Lung (tissue), 12 donors: ENCODE measurements around the gene TTC34. TPM values are rescaled to one million over a fixed set of nuclear protein-coding genes. Genes with fewer than 3 reads are reported as not detected.

Experiments used
- ATAC-seq: fragments of 200-7000 bp; cut with Tn5 transposase; one replicate; pipeline ENCODE4 v1.9.1; 2020; ENCODE audit warnings: moderate number of reproducible peaks; ENCODE audit not compliant: insufficient read depth, low FRiP score
- DNase-seq, 3 donors: peaks; one replicate each; pipeline ENCODE4 v3.0.0-alpha.2; 2013 to 2017
- H3K27ac ChIP-seq, 2 donors: one replicate each; pipeline ENCODE4 v1.5.1; 2013; ENCODE audit warnings: mild to moderate bottlenecking in 2 of 2, moderate library complexity in 2 of 2, control low read depth in 1 of 2, inconsistent platforms in 1 of 2, low read depth in 1 of 2, low read length in 1 of 2
- H3K27me3 ChIP-seq, 3 donors: one replicate each; pipeline ENCODE4 v1.5.1; 2013; ENCODE audit warnings: low read length in 2 of 3; ENCODE audit not compliant: control insufficient read depth in 3 of 3, insufficient read depth in 3 of 3
- H3K36me3 ChIP-seq, 4 donors: one replicate each; pipeline ENCODE4 v1.5.1; 2013; ENCODE audit warnings: low read length in 4 of 4, mild to moderate bottlenecking in 1 of 4, moderate library complexity in 1 of 4; ENCODE audit not compliant: control insufficient read depth in 4 of 4, insufficient read depth in 4 of 4
- H3K4me1 ChIP-seq, 5 donors: one replicate each; pipeline ENCODE4 v1.5.1; 2013; ENCODE audit warnings: low read length in 5 of 5, mild to moderate bottlenecking in 2 of 5, moderate library complexity in 1 of 5; ENCODE audit not compliant: control insufficient read depth in 5 of 5, insufficient read depth in 5 of 5
- H3K4me3 ChIP-seq: one replicate; pipeline ENCODE4 v1.5.1; 2013; ENCODE audit warnings: mild to moderate bottlenecking, control low read depth, moderate library complexity
- H3K9ac ChIP-seq, 2 donors: one replicate each; pipeline ENCODE4 v1.5.1; 2013; ENCODE audit warnings: low read length in 2 of 2, control low read depth in 1 of 2; ENCODE audit not compliant: insufficient read depth in 1 of 2
- H3K9me3 ChIP-seq, 4 donors: one replicate each; pipeline ENCODE4 v1.5.1; 2013; ENCODE audit warnings: low read length in 3 of 4, mild to moderate bottlenecking in 1 of 4, moderate library complexity in 1 of 4; ENCODE audit not compliant: control insufficient read depth in 4 of 4, insufficient read depth in 3 of 4
- CTCF ChIP-seq: IDR thresholded peaks from 2 replicates; pipeline ENCODE4 v1.5.1; 2012; ENCODE audit warnings: mild to moderate bottlenecking; ENCODE audit errors: control extremely low read depth, extremely low read depth
- WGBS, 2 donors: extraction: QIAGEN DNeasy Blood & Tissue Kit; methylation state at CpG; one replicate each; pipeline ENCODE4 v1.1.7; 2013; 5-methylcytosine and 5-hydroxymethylcytosine counted together
- polyA plus RNA-seq, 2 donors: library from polyadenylated mRNA; stranded (reverse); fragments of 200-250 nt; gene quantifications; one replicate each; pipeline ENCODE4 v1.2.1, GENCODE V29; 2013
- total RNA-seq, 2 donors: library from RNA; depleted of rRNA in 1 of 2; stranded (reverse); fragments of >200 nt in 1 of 2; gene quantifications; one replicate each; pipeline ENCODE4 v1.2.1, GENCODE V29; 2014 to 2021
- donor health status: control.
- donor health status: control.
- donor health status: Bipolar disorder and iron deficiency.
- donor health status: healthy.
- donor health status: DM: yes; HTN: yes; CAD: no.

The TTC34 gene
- total and polyA plus RNA-seq, 4 donors: 0.30 to 3.3 (median 0.75) TPM

- WGBS, 2 donors: 80 to 91% methylated on average over 10 of the region's 10 CpGs
- H3K4me3 ChIP-seq: no peak overlapping the region
- DNase-seq (no peak), ATAC-seq (no peak)
- no peaks in the 10 kb centered on the region for H3K36me3 ChIP-seq
- no peak for TF ChIP-seq CTCF
- no peak overlapping the region for H3K27ac ChIP-seq
- no peak overlapping the region for H3K9ac ChIP-seq
- no peaks in the 10 kb centered on the region for H3K4me1 ChIP-seq
- H3K9me3 ChIP-seq: peaks cover 0 to 14% (median 0%) of the 10 kb centered on the region in 4 donors
- H3K27me3 ChIP-seq: peaks cover 0 to 6% (median 0%) of the 10 kb centered on the region in 3 donors
Observed at GRCh38 chr1:2835650-2836159, 34.2 kb upstream of the TTC34 start.

DNA sequence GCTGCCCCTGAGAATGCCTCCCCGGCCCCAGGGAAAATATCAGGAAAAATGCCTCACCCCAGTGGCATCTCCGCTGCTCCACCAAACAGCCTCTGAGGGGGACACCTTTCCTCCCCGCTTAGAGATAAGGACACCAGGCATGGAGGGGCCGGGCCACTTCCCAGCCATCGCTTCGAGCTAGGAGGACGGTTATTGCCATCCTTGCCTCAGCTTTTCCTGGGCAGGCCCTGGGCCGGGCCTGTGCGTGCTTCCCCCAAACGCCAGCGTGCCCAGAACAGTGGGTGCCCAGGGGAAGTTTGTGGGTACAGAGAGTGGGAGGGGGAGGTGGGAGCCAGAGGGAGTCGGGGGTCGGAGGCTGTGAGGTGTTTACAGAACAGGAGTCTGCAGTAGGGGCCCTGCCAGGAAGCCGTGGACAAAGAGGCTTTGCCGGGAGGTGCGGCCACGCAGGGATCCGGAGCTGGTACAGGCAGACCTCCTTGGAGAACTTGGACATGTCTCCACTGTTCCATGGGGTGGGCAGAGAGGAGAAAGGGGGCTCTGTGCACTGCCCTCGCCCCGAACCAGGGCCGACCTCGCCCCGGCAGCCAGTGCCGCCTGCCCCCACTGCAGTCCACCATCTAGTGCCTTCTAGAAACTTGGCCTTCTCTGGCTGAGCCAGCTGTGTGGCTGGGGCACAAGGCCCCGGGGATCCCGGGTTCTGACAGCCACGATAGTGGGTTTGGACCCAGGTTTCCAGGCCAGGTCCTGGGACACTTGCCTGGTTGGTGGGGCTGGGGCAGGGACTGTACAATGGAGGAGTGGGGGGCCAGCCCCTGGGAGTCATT lies 33.5 kb upstream of the TTC34 start:
- H3K27ac ChIP-seq: no peak overlapping the region
- no peak overlapping the region for H3K4me3 ChIP-seq
- no peak for TF ChIP-seq CTCF
- no peaks in the 10 kb centered on the region for H3K36me3 ChIP-seq
- no peak for DNase-seq
- ATAC-seq: no peak
- no peaks in the 10 kb centered on the region for H3K4me1 ChIP-seq
- 73 to 83% methylated on average over 27 of the region's 27 CpGs for WGBS, 2 donors
- no peak overlapping the region for H3K9ac ChIP-seq
- peaks cover 0 to 9% (median 0%) of the 10 kb centered on the region in 4 donors for H3K9me3 ChIP-seq
- H3K27me3 ChIP-seq: peaks cover 0 to 6% (median 0%) of the 10 kb centered on the region in 3 donors

DNA sequence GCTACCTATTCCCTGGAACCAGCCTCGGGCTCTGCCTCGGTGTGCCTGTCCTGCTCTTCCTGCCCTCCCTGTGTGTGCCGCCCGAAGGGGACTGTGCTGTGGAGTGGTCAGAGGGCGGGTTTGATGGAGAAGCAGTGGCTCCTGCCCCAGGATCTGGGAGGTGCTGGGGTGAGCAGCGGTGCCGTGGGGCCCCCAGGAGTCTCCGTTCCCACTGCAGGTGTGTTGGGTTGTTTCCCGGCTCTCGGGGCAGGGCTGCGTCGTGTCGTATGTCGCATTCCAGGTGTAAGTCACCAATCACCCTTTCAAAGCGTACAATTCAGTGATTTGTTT lies 32.6 kb upstream of the TTC34 start:
- no peak overlapping the region for H3K9ac ChIP-seq
- peaks cover 0 to 9% (median 0%) of the 10 kb centered on the region in 4 donors for H3K9me3 ChIP-seq
- no peaks in the 10 kb centered on the region for H3K4me1 ChIP-seq
- 70 to 88% methylated on average over 15 of the region's 15 CpGs for WGBS, 2 donors
- DNase-seq (no peak), ATAC-seq (no peak)
- H3K27me3 ChIP-seq: peaks cover 0 to 6% (median 0%) of the 10 kb centered on the region in 3 donors
- no peaks in the 10 kb centered on the region for H3K36me3 ChIP-seq
- H3K27ac ChIP-seq: no peak overlapping the region
- H3K4me3 ChIP-seq: no peak overlapping the region
- TF ChIP-seq CTCF: no peak
